GM18907 (cell line): ENCODE data around the gene DNAH14.
"Not testable (repeated sequence)": the region's sequence is repeated elsewhere in the genome, so short reads cannot be mapped to it uniquely, and the experiment has no call there.

Experiments used
- ATAC-seq: cut with Tn5 transposase; IDR thresholded peaks from one replicate; pipeline ENCODE4 v1.9.1; 2021; ENCODE audit warnings: mild to moderate bottlenecking, moderate library complexity; ENCODE audit not compliant: unreplicated experiment

DNAH14 gene

DNA sequence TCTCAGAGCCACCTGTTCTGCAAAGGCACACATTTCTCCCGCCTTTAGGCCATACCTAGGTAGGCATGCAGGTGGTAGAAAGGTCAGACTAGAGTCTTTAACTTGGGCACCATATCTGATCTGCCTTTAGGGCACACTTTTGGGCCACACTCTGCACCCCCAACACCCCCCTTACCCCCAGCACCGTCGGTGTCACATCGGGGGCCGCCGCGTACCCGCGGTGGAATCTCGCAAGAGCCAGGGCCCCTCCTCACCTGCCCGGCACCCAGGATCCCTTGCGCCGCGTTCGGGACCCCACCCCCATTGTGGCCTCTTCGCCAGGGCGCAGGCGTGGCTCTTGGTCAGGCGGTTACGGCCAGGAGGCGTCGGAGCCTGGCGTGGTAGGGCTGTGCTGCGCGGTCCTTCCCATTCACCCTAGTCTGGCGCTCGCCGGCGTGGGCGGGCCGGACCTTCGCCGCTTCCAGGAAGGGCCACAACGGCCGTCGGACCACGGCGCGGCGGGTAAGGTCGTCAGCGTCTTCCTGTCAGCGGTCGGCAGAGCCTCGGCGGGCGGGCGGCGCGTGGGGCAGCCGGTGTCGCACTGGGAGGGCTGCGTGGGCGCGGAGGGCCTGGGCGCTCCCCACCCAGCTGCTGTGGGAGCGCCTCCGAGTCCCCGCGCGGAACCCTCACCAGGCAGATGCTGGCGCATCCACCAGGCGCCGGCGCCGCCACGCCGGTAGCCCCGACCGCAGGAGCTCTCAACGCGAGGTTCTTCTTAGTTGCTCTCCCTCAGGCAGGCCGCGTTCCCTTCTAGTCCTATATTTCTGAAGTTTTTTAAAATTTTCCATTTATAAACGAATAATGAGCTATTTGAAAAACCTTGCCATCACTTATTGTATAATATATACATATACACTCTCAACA, at the start of gene DNAH14:
DNAH14 (plus strand) TSS at position 341 of the 903 bp plus-strand sequence. CDS start 23,028 bp downstream, outside the sequence.
- peak; percentile 79 for ATAC-seq

DNA sequence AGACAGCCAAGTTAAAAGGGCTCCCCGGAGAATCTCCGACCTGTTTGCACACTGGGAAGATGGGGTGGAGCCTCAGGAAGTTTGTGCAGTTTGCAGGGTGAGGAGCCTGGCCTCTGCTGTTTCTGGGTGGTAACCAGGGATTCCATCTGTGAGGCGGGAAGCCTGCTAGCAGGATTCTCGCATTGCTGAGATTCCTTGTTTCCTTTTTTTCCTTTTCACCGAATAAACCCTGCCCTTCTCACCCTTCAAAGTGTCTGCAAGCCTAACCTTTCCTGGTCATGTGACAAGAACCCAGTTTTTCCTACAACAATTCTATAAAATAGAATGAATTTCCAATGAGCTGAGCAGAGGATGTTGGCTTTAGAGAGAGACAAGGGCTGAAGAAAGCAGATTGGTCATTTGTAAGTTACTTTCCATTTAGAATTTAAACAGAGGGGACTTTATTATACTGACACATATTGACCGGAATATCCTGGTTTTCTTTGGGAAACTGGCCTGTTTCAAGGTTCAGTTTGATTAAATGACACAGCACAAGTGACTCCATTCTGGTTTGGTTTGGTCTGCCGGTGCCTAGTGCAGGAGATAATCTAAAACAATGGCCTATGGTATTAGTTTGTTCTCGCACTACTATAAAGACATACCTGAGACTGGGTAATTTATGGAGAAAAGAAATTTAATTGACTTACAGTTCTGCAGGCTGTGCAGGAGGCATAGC, 48.7 kb upstream of the DNAH14 start:
- ATAC-seq = no peak

DNA sequence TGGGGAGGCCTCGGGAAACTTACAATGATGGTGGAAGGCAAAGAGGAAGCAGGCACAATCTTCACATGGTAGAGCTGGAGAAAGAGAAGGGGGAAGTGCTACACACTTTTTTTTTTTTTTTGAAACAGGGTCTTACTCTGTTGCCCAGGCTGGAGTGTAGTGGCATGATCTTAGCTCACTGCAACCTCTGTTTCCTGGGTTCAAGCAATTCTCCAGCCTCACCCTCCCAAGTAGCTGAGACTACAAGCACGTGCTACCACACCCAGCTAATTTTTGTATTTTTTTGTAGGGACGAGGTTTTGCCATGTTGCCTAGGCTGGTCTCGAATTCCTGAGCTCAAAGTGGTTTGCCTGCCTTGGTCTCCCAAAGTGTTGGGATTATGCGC, 48.2 kb upstream of the DNAH14 start:
- ATAC-seq = not testable (repeated sequence)

DNA sequence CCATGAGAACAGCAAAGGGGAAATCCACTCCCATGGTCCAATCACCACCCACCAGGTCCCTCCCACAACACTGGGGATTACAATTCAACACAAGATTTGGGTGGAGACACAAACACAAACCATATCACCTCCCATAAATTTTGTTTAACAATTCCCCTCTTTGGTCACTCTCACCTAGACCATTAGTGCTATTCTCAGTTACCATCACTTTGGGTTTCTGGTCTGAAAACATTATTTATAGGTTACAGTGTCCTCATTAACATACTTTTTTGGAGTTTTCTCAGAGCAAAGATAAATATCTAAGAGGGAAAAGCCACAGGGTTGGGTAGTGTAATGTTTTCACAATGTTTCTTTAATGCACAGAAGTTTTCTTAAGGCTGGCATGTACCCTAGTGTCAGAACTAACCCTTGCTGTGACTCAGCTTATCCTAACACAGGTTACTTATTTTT, 47.7 kb upstream of the DNAH14 start:
- no peak for ATAC-seq

DNA sequence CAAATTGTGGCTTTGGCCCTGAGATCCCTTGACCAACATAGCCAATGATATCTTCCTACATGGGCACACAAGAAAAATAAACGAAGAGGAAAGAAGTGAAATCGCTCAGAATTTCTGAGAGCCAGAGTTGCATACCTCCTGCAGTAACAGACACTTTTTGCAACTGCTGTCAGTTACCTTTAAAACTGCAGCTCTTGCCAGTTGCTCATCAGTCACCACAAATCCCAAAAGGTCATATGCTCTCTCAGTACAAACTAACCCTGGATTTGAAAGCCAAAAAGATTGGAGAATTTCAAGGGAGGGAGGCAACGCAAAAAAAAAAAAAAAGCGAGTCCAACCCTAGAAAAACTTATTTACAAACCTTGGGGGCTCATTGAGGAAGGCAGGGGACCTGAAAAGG, 47.2 kb upstream of the DNAH14 start:
- no peak for ATAC-seq

DNA sequence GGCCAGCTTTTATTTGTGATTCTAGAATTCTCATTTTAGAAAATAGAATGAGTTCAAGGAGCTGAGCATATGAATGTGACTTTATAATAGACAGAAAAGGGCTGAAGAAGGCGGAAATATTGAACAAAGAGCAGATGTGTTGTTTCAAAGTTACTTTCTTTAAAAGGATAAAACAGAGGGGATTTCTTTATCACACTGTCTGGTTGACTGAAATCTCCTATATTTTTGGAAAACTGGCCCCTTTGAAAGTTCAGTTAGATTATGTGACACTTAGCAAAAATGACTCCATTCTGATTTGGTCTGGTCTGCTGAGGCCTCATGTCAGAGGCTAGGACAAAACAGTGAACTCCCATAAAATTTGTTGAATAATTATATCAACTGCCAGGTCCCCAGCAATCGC, 46.4 kb upstream of the DNAH14 start:
- ATAC-seq = no peak

DNA sequence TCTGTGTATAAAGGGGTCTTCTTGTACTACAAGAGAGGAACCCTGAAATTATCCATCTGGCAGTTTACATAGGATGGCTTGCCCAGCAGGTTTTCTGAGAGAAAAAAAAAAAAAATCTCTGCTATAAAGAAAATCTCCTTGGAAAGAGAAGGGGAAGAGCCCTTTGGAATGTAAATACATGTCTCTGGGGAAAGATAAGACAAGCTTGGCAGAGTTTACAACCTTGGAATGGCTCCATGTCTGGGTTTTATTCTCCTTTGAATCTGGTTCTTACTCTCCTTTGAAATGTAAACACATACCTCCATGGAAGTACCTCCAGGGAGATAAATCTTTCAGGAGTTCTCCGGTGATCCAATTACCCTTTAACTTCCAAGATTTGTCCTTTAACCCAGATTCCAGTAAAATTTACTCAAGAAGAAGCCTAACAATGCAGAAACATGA, 45.1 kb upstream of the DNAH14 start:
- ATAC-seq = no peak

DNA sequence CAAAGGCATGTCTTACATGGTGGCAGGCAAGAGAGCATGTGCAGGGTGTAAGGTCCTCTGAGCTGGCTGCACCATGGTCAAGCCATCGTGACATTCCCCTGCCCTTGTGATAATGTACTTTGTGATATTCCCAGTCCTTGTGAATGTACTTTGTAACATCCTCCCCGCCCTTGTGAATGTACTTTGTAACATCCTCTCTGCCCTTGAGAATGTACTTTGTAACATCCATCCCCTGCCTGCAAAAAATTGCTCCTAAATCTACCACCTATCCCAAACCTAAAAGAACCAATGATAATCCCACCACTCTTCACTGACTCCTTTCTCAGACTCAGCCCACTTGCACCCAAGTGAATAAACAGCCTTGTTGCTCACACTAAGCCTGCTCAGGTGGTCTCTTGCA, 44.1 kb upstream of the DNAH14 start:
- ATAC-seq = not testable (repeated sequence)

DNA sequence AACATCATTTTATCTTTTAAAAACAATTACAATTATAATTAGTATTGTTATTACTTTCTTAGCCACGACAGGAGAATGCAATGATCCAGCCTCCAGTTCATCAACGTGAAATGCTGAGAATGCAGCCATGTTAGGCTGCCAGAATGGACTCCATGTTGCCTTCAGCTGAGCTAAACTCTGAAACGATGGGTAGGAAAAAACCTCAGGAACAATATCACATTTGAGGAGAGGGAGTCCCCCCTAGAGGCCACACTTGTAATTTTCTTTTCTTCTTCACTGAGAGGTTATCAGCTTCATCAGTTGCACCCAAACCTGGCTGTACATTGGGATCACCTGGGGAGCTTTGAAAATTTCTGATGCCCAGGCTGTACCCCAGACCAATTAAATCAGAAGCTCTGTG, 34.6 kb upstream of the DNAH14 start:
- no peak for ATAC-seq

DNA sequence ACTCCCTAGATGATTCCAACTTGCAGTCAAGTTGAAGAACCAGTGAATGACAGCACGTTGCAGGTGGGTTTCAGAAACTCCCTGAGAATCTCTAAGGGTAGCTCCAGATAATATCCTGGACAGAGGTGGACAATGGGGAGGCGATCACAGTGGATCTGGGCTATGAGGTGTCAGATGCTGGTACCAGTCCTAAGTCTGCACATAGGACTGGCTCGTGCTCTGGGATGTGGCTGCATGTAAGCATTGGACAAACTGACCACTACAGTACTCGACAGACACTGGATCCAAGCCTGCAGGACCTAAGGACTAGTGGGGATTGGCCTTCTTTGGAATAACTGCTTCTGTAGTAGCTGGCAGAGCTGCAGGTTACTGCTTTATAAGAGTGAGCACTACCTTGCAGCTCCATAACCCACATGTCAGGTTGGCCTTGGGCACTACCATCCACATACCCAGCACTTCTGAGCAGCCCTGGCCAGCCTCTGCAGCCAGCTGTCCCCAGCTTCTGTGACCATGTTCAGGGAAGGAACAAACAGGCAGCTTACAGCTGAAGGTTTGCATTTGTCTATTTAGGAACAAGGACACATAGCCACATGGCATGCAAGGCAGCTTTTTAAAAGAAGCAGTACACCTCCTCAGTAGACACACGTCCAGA, 33.2 kb upstream of the DNAH14 start:
- ATAC-seq = no peak

DNA sequence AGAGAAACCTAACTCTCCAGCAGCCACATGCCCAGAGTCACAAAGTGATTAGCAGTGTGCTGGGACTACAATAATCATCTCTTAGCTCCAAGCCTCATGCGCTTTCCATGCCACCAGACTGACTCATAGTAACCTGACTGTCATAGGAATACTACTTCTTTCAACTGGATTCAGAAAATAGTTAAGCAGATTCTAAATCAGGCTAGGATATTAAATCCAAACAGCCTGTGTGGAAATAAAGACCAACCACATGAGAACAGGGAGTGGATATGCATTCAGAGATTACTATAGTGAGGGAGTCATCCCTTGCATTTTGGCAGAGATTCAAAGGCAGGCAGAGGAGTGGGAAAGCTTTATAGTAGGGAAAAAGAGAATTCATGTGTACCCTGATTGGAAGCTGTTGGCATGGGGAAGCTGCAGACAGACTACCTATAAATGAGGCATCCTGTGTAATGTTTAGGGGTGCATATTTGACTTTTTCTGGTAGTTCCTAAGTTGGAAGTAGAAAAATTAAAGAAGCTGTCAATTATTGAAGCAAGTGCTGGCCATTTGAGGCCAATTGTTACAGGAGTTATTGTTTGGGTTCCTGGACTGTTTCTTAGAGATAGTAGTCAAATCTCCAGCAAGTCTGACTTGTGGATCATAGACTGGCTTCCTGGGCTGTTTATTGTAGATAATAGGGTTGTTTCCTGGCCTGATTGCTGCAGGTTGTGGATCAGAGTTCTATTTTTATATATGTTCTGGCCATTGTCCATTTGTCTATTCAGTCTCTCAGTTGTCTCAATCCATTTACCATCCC, 31.7 kb upstream of the DNAH14 start:
- no peak for ATAC-seq

DNA sequence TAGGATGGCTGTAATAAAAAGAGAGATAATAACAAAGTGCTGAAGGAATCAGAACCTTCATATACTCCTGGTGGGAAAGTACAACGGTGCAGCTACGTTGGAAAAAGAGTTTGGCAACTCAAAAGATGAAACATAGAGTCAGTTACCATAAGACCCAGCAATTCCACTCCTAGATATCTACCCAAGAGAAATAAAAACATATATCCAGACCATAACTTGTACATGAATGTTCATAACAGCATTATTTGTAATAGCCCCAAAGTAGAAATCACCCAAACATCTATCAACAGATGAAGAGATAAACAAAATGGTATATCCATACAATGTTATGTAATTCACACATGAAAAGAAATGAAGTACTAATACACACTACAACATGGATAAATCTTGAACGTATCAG, 30.5 kb upstream of the DNAH14 start:
- ATAC-seq = no peak

DNA sequence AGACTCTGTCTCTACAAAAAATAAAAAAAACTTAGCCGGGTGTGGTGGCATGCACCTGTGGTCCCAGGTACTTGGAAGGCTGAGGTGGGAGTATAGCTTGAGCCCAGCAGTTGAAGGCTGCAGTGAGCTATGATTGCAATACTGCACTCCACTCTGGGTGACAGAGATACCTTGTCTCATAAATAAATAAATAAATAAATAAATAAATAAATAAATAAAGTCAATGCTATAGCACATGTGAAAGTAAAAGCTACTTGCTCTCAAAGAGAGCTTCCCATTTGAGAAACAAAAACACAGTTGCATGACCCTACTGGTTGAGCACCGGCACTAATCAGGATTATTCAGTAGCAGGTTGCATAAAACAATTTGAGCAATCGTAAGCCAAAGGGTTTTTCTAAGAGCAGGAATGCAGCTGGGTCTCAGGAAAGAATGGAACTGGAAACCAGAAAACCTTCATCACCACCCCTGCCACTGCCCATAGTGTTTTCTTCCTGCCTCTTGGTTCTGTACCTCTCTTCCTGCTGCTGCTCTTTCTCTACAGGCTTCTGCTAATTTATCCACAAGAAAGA, 29.3 kb upstream of the DNAH14 start:
- ATAC-seq = no peak

DNA sequence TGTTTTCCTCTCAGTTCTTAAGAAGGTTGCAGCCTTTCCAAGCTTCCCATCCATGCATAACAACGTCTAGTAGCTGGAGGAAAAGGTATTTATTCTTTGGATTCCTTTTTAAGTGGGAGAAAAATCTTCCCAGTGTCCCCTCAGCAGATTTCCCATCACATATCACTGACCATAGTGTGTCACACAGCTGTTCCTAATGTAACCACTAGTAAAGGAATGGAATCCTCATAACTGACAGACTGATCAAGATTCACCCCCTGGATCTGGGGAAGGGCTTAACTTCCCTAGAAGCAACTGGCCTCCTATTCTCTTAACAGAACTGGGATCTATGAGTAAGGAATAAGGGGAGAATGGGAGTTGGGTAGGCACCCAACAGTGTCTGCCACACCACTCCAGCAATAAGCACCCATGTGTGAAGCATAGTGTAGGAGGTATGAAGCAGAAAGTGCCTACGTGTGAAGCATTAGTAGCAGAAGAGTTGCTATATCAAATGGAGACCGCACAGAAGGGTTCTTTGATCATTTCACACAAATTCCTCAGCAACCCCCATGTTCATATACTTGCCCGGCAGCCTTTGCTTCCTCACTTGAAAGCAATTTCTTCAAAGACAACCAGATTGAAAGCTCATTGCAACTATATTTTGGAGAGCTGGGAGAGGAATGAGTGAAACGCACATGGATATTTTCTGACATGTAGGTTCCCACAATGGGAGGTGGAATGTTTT, 28.2 kb upstream of the DNAH14 start:
- ATAC-seq = no peak

DNA sequence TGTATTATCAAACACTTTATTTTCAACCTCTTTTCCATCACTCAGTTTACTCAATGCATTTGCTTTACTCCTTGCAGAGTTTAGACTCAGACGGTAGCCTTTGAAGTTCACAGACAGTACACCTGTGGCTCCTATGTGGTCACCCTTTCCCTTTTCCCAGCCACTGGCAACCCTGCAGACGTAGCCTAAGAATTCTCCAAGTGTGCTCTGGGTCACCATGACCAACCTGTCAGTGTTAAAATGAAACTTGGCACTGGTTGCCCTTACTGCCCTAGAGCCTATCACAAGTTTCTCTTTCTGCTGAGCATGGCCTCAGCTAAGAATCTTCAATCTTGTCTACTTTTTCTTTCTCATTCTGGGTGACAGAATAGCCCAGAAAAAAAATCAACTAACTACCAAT, 25.5 kb upstream of the DNAH14 start:
- ATAC-seq = no peak

DNA sequence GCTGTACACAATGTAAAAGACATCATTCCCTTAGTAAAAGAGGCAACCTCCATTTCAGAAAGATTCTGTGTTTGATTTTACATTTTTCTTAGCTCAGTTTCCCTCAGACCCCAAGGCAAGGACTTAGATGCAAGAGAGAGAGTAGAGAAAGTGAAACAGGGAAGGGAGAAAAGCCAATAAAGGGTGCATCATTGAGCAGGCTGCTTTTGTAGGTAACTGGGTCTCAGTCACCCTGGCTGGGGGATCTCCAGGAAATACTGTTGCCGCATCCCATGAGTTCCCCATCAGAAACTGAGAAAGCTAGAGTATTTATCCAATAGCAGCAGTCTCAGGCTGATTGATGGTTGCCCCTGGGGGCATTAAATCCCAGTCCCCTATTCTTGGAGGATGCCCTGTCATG, 23.1 kb upstream of the DNAH14 start:
- ATAC-seq = no peak

DNA sequence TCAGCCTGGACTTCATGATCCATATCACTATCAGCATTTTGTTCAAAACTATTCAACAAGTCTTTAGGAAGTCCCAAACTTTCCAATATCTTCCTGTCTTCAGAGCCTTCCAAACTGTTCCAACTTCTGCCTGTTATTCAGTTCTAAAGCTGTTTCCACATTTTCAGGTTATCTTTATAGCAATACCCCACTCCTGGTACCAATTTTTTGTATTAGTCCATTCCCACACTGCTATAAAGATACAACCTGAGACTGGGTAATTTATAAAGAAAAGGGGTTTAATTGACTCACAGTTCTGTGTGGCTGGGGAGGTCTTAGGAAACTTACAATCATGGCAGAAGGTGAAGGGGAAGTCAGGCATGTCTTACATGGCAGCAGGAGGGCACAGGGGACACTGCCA, 18.3 kb upstream of the DNAH14 start:
- no peak for ATAC-seq

DNA sequence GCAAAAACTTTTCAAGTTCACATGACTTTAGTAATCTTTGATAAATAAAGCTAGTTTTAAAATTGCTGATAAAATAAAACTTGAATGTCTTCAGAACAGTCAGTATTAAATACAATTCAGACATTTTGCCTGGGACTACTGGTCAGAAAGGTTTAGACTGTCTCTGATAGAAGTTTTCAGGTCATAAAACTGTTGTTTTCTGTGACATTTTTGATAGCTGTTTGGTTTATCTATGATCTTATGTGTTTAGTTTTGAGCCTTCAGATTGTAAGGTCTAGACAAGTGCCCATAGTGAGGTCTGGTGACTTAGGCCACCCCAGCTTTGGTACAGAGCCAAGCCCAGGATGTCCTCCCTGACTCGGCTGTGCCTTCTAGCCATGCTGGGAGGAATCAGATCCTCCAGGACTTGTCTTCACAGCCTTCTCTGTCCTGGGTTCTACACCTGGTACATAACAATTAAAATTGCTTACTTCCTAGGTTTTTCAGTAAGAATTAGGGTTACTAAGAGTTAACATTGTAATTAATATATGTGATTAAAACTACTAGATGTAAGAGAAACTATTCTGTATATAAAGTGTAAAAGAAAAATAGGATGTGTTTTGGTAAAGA, 15.1 kb upstream of the DNAH14 start:
- no peak for ATAC-seq

DNA sequence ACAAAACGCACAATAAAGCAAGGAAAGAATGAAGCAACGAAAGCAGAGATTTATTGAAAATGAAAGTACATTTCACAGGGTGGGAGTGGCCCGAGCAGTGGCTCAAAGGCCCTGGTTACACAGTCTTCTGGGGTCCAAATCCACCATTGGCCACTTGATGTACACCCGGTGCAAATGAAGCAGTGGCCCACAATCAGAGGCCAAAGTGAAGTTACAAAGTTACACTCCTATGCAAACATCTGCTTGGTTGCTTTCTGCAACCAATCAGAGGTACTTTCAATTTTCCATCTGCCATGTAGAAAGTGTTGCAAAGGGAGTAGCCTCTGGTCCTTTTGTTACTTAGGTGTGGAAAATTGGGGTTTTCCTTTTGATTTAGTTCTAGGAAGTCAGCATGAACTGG, 10.0 kb upstream of the DNAH14 start:
- ATAC-seq = no peak
